GM21619 (cell line): ENCODE results near the gene POLR1A.

Experiments
- ATAC-seq: cut with Tn5 transposase; IDR thresholded peaks from one replicate; pipeline ENCODE4 v1.9.1; 2021; ENCODE audit not compliant: unreplicated experiment

The POLR1A gene

DNA sequence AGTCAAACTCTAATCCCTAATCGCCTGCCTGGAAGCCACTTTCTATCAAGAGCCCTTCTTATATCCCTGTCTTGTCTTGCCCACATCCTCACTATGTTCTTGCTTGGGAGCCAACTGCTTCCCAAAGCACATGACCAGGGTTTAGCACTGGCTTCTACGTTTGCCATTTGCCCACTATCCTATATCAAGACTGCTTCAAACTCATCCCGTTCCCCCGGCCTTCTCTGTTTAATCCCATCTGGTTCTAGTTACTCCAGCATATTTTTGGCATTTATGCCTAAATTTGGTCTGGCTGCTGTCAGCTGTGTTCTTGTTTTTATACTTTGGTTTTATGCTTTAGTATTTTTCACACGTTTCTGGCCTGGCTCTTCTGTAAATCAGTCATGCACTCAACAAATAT lies 40.2 kb downstream of the POLR1A start:
- no peak for ATAC-seq

DNA sequence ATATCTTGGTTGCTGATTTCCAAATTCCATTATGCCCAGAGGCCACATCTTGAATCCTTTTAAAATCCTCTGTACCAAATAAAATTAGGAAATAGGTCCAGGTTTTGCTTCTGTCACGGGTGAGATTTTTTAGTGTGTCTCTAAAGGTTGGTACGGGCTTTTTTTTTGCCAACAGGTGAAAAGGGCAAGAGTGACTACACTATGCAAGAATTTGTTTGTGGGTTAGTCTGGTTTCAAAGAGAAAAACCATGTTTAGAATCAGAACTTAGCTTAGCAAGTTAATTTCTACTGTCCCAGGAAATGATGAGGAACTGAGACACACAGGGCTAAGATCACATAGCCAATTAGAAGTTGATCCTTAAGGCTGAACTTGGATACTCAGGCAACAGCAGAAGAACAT lies 41.7 kb downstream of the POLR1A start:
- ATAC-seq: no peak

DNA sequence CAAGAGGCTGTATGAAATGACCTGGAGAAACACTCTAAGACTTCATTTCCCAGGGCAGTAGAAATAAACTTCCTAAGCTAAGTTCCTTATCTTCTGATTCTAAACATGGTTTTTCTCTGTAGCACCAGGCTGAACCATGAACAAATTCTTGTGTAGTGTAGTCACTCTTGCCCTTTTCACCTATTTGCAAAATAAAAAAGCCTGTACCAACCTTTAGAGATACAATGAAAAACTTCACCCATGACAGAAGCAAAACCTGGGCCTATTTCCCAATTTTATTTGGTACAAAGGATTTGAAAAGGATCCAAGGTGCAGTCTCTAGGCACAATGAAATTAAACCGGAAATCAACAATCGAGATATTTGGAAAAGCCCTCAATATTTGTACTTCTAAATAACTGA lies 43.6 kb downstream of the POLR1A start:
- ATAC-seq: no peak

DNA sequence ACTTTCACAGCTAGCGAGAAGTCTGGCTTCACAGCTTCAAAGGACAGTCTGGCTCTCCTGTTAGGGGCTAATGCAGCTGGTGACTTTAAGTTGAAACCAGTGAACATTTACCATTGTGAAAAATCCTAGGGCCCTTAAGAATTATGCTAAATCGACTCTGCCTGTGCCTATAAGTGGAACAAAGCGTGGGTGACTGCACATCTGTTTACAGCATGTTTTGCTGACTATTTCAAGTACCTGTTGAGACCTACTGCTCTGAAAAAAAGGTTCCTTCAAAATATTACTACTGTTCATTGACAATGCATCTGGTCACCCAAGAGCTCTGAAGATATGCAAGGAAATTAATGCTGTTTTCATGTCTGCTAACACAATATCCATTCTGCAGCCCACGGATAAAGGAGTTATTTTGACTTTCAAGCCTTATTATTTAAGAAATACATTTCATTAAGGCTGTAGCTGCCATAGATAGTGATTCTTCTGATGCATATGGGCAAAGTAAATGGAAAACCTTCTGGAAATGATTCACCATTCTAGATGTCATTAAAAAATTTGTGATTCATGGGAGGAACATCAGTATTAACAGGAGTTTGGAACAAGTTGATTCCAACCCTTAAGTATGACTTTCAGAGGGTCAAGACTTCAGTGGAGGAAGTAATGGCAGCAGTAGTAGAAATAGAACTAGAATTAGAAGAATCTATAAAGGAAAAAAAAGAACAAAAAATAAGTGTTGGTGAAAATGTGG lies 48.9 kb downstream of the POLR1A start:
- ATAC-seq: no peak

DNA sequence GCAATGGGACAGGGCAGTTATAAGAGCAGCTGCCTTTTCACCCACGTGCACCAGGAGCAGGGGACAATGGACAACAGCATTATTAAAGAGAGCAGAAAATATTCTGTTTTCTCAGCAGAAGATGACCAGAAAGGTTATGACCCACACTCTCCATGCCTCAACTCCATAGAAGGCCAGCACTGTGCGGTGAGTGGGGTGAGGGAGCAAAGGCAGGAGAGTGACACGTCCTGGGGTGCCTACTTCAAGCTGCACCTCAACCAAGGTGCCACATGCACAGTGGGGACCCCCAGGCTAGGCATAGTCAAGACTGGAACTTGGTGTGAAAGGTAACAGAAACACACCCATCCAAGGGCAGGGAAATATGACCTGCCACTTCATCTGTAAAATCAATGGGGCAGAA lies 50.4 kb downstream of the POLR1A start:
- ATAC-seq: no peak

DNA sequence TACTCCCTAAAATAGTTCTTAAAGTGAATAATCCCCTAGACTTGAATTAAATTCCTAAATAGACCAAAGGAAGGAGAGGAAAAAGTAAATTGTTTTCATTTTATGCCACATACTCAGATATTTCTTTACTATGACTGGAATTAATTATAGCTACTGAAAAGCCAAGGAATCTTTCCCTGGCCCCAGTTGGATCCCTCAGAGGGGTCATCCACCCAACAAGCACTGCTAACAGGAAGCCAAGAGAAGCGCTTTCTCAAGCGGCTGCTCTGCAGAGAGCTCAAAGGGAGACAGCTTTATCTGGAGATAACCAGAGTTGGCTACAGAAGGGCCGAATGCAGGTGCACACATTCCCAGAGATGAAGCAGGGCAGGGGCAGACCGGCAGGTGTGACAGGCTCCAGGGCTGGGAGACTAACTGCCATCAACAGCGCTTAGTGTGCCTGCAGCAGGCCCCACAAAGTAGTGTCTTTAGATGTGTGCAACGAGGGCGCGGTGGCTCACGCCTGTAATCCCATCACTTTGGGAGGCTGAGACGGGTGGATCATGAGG lies 51.1 kb downstream of the POLR1A start:
- ATAC-seq: no peak

DNA sequence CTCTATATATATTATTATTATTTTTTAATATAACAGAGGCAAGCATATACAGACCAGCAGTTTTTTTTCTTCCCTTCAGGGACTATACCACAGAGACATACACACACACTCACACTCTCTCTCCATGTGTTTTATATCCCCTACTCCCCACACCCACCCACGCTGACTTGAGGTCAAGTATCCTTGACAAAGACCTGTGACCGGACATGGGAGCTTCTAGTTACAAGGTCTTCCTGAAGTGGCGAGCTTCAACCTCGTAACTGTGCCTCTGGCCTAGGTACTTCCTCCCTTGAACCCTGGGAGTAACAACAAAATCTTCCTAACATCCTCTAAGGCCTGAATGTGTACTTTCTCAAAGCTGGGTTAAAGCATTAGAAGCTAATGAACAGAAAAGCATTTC lies 52.5 kb downstream of the POLR1A start:
- no peak for ATAC-seq

DNA sequence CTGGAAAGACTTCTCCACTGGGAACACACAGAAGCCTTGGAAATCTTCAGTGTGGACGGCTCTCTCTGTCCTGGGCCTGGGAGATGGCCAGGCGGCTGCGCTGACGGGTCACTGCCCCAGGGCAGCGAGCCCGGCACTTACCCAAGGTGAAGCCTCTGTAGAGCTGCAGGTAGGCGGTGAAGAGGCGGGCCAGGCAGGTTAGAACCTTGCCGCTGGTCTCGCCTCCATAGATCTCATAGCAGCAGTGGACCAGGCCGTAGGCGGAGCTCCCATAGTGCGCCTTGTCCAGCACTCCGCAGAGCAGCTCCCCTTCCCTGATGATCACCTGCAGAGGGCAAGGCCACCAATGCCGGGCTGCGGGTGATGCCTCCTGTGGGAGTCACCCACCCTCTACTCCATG lies 53.0 kb downstream of the POLR1A start:
- ATAC-seq: no peak

DNA sequence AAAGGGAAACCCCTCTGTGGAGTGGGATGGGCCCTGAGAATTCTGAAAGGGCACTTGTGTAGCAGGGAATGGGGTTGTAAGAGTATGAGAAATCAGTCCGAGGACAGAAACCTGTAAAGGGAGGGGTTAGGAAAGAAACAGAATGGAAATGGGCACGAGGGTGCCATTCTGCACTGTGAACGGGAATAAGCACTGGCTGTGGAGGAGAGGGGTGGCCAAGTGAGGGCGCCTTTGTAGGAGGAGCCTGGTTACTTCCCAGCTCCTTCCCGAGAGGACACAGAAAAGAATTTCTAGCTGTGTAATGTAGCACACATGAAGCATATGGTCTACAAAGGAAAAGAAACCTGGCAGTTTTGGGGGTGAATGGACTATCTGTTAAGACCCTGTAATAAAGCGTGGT lies 53.4 kb downstream of the POLR1A start:
- ATAC-seq: no peak

DNA sequence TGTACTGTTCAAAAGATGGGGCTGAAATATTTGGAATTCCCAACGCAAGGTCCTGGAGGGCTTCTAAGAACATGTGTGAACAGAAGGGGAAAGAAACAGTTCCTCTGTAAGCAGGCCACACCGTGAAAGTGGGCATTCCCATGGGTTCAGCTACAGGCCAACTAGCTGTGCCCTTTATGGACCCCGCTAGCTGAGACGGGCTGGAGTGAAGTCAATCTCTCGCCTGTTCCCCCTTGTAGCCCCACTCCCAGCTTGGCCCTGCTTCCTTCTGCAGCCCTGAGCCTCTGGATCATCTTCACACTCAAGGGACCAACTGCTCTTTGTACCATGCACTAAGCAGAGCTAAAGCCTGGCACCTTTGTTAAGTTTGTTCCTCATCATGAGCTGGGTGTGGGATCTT lies 55.4 kb downstream of the POLR1A start:
- ATAC-seq: no peak

DNA sequence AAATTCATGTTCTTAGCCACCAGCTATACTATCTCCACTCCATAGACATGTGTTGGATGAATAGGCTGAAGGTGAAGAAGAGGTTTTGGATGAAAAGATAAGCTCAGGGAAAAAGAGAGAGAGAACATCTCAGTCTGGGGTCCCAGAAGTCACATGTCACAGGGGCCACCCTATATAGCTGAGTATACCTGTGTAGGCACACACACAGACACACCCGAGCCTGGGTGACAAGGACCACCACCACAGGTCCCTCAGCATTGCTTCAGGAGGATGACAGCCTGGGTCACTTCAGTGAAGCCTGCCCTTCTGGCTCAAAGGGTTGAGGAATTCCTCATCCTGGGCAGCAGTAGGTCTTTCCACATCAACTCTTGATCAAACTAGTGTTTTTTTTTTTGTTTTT lies 56.2 kb downstream of the POLR1A start:
- no peak for ATAC-seq

DNA sequence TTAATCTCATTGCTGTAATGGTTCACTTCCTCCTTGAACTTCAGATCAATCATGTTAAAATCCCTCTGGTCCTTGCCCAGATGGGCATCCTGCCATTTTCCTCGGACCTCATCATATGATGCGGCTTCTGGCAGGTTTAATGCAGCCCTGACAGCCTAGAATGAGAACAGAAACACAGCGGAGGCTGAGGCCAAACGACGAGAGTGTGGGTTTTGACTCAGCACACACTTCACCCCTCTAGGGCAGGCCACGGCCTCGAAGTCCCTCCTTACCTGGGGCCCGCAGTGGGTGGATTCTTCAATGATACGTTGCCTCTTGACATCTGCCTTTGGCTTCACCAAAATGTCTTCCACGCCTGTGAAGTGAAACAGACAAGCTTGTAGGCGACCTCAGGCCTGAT lies 56.8 kb downstream of the POLR1A start:
- ATAC-seq: no peak

DNA sequence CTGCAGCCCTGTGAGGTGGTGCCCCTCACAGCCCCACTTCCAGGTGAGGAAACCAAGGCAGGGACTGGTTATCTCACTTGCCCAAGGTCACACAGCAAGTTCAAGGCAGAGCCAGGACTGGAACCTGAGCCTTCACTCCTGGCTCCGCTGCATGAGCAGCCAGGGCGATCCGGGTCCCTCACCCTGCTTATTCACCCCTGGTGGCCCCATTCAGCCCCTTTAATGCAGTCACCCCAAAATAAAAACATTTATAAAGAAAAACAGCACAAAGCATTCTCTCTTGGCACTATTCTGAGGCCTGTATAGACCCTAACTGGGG lies 57.3 kb downstream of the POLR1A start:
- no peak for ATAC-seq

DNA sequence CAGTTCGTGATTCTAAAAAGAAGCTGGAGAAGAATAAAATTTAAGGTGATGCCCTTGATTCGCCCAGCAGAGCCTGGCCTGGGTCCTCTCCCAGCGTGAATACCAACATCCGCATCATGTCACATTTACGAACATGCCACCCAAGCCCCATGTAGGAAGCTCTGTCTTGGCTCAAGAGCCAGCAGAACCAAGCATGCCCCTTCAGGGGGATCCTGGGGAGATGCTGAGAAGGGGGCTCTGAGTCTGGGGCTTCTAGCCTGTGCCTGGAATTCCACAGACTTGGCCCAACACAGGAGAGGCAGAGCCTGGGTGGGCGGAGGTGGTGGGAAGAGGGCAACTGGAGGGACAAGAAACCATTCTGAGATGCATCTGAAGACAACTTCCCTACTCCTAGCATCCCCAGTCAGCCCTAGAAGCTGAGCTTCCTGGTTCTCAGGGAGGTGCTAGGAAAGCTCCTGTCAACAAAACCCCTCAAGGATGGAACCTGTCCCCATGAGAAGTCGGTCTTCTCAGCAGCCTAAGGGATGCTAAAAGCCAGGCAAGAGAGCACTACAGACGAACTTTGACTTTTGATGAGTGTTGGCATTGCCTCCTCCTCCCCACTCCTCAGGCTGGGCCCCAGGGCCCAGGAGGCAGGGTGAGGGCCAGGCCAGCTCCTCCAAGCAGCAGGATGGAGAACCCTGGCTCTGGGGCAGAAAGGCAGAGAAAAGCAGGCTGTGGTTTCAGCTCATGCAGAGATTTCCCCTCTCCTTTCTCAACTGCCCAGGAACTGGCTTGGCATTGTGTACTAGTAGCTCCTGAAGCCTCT lies 57.9 kb downstream of the POLR1A start:
- no peak for ATAC-seq

DNA sequence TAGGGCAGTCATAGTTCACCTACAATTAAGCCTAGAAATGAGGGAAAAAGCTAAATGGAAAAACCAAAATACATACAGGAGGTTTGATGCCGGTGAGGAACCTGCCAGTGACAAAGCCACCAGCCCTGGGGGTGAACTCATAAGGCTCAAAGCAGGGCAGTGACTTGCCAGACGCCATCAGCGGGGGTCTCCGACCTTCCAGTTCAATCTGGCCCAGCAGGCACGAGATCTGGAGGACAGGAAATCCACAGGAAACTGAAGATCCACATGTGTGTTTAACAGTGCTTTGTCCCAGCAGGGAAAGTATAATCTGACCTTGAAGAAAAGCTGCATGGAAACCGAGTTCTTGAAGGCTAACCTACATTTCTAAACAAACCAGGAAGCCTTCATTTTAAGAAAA lies 60.1 kb downstream of the POLR1A start:
- no peak for ATAC-seq

DNA sequence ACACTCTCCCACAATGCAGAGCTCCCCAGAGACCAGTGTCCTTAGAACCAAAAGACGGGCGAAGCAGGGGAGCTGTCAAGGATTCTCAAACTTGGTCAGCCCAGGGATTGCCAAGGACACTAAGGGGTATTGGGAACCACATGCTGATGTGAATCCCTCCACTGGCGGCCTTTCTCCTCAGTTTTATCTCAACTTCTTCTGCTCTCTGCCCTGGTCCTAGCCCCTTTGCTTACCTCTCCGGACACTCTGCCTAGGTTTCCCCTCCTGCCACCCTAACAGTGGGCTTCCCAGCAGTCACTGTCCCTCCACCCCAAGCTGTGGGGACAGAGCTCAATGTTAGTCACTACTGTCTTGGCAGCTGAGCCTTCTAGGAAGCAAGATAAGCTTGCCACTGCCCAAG lies 61.1 kb downstream of the POLR1A start:
- ATAC-seq: no peak

DNA sequence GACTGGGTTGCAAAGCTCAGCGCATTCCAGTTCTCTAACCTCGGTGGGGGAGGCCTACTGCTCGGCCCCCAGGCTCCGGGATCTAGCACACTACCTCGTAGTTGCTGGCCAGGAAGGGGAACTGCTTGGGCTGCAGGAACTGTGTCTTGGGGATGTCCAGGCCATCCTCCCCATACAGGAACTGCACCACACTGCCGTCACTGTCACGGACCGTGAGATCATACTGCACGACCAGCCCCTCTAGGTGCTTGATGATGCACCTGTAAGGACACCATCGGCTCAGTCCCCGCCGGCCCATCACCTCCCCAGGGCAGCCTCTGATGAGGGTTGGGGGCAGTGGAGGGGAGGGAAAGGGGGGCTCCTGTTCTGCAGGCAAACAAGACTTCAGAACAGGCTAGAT lies 61.6 kb downstream of the POLR1A start:
- ATAC-seq: no peak

DNA sequence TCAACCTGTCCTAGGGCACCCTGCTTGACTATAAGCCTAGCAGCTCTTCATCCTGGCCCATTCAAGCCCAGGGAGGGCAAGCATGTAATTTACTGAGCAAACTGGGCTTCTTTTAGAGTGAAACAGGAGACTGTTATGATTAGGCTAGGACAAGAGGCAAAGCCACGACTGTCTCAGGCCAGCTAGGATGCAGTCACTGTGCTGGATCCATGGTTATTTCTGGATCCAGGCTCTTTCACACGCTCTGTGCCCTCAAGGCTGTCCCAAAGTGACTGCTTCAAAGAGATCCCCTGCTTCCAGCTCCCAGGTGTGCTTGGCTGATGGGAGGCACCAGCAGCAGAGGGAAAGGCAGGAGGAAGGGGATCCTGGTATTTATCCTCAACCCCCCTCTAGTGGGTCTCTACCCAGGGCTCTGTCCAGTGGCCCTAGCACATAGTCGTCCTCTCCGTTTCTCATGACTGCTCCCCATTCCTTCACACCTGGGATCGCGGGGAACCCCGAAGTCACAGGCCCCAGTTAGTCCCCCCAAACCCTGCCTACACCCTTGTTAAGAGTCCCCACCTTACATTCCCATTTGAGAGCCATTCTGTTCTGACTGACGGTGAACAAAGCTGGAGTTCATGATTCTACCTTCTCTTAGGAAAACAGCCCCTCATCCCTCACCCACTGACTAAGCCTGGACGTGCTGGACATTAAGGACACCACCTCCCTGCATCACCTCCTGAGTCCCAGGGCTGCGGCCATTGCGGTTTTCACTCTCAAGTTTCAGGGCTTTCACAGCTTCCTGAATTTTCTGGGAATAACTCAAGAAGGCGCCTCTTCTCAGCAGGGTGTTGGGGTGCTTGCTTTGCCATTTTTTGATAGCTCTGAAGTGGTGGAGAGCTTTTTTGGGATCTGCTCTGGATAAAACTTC lies 63.2 kb downstream of the POLR1A start:
- ATAC-seq: no peak

DNA sequence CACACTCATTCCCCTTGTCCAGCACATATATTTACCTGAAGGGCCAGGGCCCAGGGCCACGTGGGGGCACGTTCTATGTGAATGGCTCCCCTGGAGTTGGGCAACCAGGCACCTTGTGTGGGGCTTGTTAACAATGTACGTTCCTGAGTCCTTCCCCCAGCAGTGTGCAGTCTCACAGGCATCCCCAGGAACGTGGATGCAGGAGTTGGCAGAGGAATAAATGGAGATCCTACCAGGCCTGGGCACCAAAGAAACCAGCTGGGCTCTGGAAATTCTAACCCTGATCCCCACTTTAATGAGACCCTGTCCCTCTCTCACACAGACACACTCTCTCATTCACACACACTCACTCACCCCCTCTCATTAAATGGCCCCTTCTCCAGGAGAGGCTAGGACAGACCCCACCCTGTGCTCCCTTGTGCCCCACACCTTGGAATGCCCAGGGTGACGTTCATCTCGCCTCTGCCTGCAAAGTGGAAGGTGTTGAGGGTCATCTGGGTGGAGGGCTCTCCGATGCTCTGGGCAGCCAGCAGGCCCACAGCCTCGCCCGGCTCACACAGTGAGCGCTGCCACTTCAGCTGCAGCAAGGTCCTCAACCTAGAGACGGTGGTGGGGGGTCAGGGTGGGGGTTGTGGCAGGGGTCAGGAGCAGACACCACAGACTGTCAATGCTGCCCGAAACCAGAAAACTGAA lies 65.6 kb downstream of the POLR1A start:
- no peak for ATAC-seq

DNA sequence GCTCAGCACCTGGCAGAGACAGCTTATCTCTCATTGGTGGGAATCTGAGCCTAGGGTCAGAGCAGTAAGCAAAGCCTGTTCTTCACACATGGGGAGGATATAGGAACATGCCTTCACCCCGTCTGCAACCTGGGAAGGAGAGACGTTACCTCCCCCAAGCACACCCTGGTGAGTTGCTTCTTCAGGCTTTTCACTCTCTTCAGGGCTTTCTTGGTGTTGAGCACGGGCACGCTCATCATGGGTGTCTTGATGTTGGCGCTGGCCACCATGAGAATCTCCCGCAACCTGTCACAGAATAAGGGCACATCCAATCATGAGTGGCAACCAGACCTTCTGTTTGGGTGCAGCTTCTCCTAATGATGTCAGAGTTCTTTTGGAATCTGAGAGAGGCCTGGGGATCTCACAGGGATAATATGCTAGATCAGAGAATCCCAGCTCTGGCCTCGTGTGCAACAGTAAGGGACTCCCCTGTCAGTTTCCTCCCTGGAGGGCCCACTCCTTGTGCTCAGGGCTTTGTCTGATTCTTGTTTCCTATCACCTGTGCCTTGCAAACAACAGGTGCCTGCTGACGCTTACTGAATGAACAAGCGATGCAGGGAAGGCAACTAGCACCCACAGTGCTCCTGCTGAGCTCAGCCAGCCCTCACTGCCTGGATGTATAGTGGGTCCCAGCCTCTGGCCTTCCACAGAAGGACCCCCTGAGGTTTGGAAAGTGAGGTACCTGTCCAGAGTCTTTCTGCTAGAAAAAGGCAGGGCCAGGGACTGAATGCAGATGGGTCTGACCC lies 66.3 kb downstream of the POLR1A start:
- ATAC-seq: no peak
